Peyer's patch (tissue), 4 donors: ENCODE results near the gene ZFHX3. TPM values are rescaled to one million over a fixed set of nuclear protein-coding genes. Genes with fewer than 3 reads are reported as not detected.
A peak's percentile ranks its signal among the peaks of the same experiment; 100 is the strongest.

ENCODE experiments used
- DNase-seq, 3 donors: peaks; one replicate each; pipeline ENCODE4 v3.0.0-alpha.2; 2017 to 2019
- H3K27ac ChIP-seq, 4 donors: fragments of 200-600 bp; sonication (generic); one replicate each; pipeline ENCODE4 v1.5.1; 2016 to 2019
- H3K27me3 ChIP-seq, 2 donors: fragments of 200-600 bp; sonication (generic); one replicate each; pipeline ENCODE4 v1.5.1; 2019
- H3K36me3 ChIP-seq, 3 donors: fragments of 200-600 bp; sonication (generic); one replicate each; pipeline ENCODE4 v1.5.1; 2016 to 2019
- H3K4me1 ChIP-seq, 4 donors: fragments of 200-600 bp; sonication (generic); one replicate each; pipeline ENCODE4 v1.5.1; 2016 to 2019
- H3K4me3 ChIP-seq, 4 donors: fragments of 200-600 bp; sonication (generic); 1 replicate in 3 of 4; 2 replicates in 1 of 4; pipeline ENCODE4 v1.5.1; 2016 to 2019; ENCODE audit warnings: mild to moderate bottlenecking in 1 of 4
- H3K9me3 ChIP-seq, 4 donors: fragments of 200-600 bp; sonication (generic); one replicate each; pipeline ENCODE4 v1.5.1; 2016 to 2019; ENCODE audit warnings: mild to moderate bottlenecking in 1 of 4
- POLR2A ChIP-seq, 2 donors: fragments of 450-650 bp; IDR thresholded peaks; one replicate each; pipeline ENCODE4 v1.5.1; 2017; ENCODE audit warnings: antibody characterized with exemption in 2 of 2, mild to moderate bottlenecking in 2 of 2, moderate library complexity in 2 of 2
- total RNA-seq, 4 donors: library from RNA; depleted of rRNA; stranded (reverse); fragments of >200 nt; gene quantifications; one replicate each; pipeline ENCODE4 v1.1.0, GENCODE V29; 2016
- TF ChIP-seq, protein P1 (sequence below), 6 experiments: fragments of 450-650 bp in 4 of 6; fragments of 200-600 bp in 2 of 6; sonication (generic) in 1 of 6; IDR thresholded peaks; one replicate each; pipeline ENCODE4 v1.5.1; 2017 to 2019; ENCODE audit warnings: antibody characterized with exemption in 6 of 6, mild to moderate bottlenecking in 3 of 6, moderate library complexity in 1 of 6

The ZFHX3 gene
- total RNA-seq, 4 donors from 2014 or later, result 6.3 to 39.6 (median 14.6) TPM

DNA sequence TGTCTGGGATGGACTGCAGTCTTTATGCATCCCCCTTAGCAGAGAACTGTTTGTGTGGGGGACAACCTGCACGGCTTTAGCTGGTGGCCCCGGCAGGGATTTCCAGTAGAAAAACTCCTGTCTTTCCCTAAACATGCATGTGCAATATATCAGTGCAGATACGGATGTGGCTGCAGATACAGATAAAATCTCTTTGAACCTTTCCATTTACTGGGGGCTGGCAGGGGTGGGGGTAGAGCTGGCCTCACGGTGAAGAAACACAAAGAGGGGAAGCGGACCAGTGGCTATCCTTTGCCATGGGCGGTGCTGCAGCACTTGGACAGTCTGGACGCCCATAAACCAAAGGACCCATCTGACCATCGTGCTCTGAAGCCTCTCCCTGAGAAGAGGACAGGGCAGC lies 201.3 kb downstream of the ZFHX3 start:
- H3K4me3 ChIP-seq, result no peak overlapping the region
- no peaks in the 10 kb centered on the region for H3K9me3 ChIP-seq
- peaks cover 0 to 30% (median 0%) of the 10 kb centered on the region in 4 donors for H3K4me1 ChIP-seq
- no peaks in the 10 kb centered on the region for H3K36me3 ChIP-seq
- H3K27ac ChIP-seq, result no peak overlapping the region
- no peak for DNase-seq
- TF ChIP-seq, protein P1, sequence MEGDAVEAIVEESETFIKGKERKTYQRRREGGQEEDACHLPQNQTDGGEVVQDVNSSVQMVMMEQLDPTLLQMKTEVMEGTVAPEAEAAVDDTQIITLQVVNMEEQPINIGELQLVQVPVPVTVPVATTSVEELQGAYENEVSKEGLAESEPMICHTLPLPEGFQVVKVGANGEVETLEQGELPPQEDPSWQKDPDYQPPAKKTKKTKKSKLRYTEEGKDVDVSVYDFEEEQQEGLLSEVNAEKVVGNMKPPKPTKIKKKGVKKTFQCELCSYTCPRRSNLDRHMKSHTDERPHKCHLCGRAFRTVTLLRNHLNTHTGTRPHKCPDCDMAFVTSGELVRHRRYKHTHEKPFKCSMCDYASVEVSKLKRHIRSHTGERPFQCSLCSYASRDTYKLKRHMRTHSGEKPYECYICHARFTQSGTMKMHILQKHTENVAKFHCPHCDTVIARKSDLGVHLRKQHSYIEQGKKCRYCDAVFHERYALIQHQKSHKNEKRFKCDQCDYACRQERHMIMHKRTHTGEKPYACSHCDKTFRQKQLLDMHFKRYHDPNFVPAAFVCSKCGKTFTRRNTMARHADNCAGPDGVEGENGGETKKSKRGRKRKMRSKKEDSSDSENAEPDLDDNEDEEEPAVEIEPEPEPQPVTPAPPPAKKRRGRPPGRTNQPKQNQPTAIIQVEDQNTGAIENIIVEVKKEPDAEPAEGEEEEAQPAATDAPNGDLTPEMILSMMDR (IDR thresholded peaks at IDR 0.05), result no peak
- TF ChIP-seq POLR2A (IDR thresholded peaks at IDR 0.05), result no peak
- H3K27me3 ChIP-seq, result no peaks in the 10 kb centered on the region

DNA sequence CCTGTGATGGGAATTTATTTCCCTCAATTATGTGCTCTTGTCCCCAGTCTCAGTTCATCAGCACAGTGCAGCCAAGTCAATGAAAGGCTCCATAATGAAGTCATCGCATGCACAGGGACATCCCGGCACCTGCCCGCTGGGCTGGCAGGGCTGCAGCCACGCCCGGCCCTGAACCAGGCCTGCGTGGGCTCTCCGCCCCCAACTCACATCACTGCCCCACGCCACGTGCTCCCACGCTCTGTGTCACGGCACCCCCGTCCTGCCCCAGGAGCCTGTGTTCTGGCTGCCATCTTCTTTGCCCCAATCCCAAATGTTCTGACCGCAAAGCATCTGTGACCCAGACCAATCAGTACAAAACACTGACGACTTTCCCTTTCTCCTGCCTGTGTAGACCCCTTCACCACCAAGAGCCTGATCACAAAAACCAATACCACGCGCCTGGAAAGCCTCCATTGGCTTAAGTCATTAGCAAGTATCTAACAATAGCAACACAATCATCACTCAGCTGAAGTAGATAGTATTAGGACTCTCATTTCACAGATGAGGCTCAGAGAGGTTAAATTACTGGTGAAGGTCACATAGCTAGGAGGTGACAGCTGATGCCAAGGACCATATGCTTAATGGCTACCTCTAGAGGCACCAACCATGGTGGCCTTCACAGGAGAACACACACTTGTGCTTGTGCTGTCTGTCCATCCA lies 202.5 kb downstream of the ZFHX3 start:
- Histone ChIP-seq H3K27ac (no peak overlapping the region), H3K4me3 (no peak overlapping the region), H3K27me3 (no peaks in the 10 kb centered on the region), H3K9me3 (no peaks in the 10 kb centered on the region), H3K4me1 (peaks cover 0 to 35% (median 0%) of the 10 kb centered on the region in 4 donors), H3K36me3 (no peaks in the 10 kb centered on the region)
- no peak for DNase-seq
- TF ChIP-seq, protein P1 (IDR thresholded peaks at IDR 0.05), result no peak
- no peak for TF ChIP-seq POLR2A (IDR thresholded peaks at IDR 0.05)

DNA sequence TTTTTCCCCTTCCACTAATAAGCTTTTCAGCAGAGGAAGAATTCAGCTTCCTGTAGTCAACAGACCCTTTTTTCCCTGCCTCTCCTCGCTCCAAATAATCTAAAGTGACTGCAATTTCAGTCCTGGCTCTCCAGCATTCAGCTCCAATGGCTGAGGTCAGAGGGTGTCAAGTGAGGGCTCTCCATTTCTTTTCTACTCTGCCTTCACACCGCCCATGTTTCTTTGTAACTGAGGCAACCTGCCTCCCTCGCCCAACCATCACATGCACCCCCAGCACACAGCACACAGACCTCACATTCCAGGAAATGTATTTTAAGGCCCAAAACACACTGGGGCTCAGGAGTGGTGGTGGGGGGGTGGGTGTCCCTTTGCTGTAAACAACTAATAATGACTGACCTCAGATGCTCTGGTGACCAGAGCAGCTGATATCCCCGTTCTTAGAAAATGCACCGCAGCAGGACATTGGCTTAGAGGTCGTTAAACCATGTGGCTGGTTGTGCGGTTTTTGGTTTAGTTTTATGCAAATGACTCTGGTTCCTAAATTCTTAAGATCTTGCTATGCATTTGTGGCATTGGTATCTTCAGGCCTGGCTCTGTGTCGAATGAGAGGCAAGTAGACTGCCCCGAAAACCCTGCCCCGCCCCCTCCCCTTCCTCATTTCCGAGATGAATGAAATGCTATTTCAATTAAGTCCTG lies 203.6 kb downstream of the ZFHX3 start:
- Histone ChIP-seq H3K27ac (peak overlapping the region in 1 of 4 donors; percentile 3), H3K4me3 (no peak overlapping the region), H3K4me1 (peaks cover 0 to 32% (median 0%) of the 10 kb centered on the region in 4 donors), H3K36me3 (no peaks in the 10 kb centered on the region), H3K27me3 (no peaks in the 10 kb centered on the region), H3K9me3 (no peaks in the 10 kb centered on the region)
- DNase-seq, result no peak
- TF ChIP-seq, protein P1 (IDR thresholded peaks at IDR 0.05), result no peak
- no peak for TF ChIP-seq POLR2A (IDR thresholded peaks at IDR 0.05)

DNA sequence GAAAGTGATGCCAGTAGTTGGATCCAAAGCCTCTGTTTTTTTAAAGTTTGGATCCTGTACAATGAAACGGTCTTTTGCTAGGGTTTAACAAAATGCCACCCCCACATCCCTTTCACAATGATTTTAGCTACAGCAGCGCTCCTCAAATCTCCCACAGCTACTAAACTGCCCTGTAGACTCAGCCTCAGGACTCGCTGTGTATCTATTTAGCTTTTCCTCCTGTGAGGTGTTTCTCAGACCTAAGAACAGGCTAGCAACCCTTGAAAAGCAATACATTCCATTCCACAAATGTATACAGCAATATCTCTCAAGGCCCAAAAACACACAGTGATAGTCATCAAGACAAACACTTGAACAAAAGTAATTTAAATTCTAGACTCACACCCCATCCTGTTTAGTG lies 206.4 kb downstream of the ZFHX3 start:
- DNase-seq, result no peak
- no peaks in the 10 kb centered on the region for H3K27me3 ChIP-seq
- H3K4me1 ChIP-seq, result peaks cover 0 to 25% (median 0%) of the 10 kb centered on the region in 4 donors
- no peak overlapping the region for H3K27ac ChIP-seq
- H3K4me3 ChIP-seq, result no peak overlapping the region
- H3K9me3 ChIP-seq, result no peaks in the 10 kb centered on the region
- TF ChIP-seq, protein P1 (IDR thresholded peaks at IDR 0.05), result no peak
- no peak for TF ChIP-seq POLR2A (IDR thresholded peaks at IDR 0.05)
- H3K36me3 ChIP-seq, result no peaks in the 10 kb centered on the region

DNA sequence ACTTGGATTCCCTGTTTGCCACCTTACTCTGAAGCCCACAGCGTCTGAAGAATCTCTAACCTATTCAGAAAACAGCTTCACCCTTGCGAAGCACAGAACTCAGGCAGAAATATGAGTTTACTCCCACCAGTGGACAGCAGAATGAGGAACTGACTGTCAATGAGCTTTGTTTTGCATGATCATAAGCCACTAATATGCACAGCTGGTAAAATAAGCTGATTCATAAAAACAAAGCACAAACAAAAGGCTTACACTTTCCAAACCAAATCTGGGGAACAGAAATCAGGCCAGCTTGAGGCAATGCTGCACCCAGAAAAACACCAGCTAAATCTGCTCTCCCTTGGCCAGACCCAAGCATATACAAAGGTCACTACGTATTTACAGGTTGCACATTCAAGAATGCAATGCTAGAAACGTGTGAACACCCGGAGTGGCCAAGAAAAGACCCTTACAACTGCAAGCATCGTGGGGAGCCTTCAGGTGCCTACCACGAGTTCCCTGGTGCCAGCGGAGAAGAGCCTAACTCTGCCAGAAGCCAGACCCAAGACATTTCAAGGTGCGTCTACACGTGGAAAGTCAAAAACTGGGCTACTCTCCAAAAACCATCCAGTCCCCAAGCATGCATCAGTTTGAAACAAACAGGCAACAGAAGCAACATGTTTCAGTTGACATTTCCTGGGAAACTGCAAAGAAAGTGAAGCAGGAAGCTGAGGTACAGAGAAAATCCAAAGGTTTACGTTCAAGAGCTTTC lies 207.1 kb downstream of the ZFHX3 start:
- Histone ChIP-seq H3K27ac (no peak overlapping the region), H3K9me3 (no peaks in the 10 kb centered on the region), H3K27me3 (no peaks in the 10 kb centered on the region), H3K4me1 (peaks cover 0 to 25% (median 0%) of the 10 kb centered on the region in 4 donors), H3K36me3 (no peaks in the 10 kb centered on the region), H3K4me3 (no peak overlapping the region)
- TF ChIP-seq POLR2A (IDR thresholded peaks at IDR 0.05), result no peak
- TF ChIP-seq, protein P1 (IDR thresholded peaks at IDR 0.05), result no peak
- no peak for DNase-seq
